ENCODE results near the gene TSPAN6.

The TSPAN6 gene, protein sequence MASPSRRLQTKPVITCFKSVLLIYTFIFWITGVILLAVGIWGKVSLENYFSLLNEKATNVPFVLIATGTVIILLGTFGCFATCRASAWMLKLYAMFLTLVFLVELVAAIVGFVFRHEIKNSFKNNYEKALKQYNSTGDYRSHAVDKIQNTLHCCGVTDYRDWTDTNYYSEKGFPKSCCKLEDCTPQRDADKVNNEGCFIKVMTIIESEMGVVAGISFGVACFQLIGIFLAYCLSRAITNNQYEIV

DNA sequence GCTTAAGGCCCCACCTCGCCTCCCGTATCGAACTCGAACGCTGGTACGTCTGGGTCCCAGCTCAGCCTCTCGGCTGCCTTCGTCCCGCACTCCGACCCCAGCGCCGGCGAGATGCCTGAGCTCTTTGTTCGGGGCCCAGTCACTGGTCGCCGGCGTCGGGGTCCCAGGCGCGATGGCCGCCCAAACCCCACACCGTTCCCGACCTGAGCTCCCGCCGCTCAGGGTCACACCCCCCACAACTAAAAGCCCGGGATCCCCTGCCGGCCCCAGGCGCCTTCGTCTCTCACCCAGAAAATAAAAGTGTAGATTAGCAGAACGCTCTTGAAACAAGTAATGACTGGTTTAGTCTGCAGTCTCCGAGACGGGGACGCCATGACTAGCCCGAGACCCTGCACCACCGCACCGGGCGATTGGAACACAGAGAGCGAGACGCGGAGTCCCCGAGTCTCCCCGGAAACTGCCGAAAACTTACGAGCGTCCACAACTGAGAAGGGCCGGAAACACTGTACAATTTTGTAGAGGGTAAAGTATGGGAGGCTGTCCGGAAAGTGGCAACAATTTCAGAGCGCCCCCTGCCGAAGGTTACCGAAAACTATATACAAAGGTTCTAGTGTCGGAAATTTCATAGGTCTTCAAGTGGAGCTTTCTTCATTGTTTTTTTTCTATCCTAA lies at the start of gene TSPAN6:
TSS of gene TSPAN6 (minus strand) at position 486 of the 671 bp plus-strand sequence. CDS start at position 374, 112 bp downstream.
- Mint-ChIP-seq H3K9me3 (no peaks in the 10 kb centered on the region), H3K27me3 (ENCODE audit: low read depth) (peaks cover 30% of the 10 kb centered on the region), H3K36me3 (ENCODE audit: low read depth) (no peaks in the 10 kb centered on the region), H3K4me3 (peak within 1 kb of the TSS; percentile 84), H3K4me1 (ENCODE audit: low read depth) (peaks cover 2% of the 10 kb centered on the region), H3K27ac (no peak within 1 kb of the TSS)
- peak; percentile 27 for DNase-seq (ENCODE audit: low spot score)

DNA sequence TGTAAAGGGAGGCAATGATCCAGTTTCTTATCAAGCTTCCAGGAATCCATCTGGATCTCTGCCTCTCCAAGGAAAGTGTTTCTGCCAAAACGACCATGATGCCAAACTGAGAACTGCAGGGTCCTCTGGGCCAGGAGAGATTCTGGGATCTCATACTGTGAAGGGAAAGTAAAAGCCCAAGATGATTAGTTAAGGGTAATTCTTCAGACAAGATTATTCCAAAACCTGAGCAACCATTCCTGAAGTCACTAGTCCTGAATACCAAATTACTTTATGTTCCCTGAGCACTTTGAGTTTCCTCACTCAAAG lies 49.3 kb upstream of the TSPAN6 start:
- Mint-ChIP-seq H3K27ac (no peak overlapping the region), H3K27me3 (ENCODE audit: low read depth) (no peaks in the 10 kb centered on the region), H3K36me3 (ENCODE audit: low read depth) (no peaks in the 10 kb centered on the region), H3K4me3 (no peak overlapping the region), H3K4me1 (ENCODE audit: low read depth) (peaks cover 5% of the 10 kb centered on the region), H3K9me3 (no peaks in the 10 kb centered on the region)
- DNase-seq (ENCODE audit: low spot score), result no peak

DNA sequence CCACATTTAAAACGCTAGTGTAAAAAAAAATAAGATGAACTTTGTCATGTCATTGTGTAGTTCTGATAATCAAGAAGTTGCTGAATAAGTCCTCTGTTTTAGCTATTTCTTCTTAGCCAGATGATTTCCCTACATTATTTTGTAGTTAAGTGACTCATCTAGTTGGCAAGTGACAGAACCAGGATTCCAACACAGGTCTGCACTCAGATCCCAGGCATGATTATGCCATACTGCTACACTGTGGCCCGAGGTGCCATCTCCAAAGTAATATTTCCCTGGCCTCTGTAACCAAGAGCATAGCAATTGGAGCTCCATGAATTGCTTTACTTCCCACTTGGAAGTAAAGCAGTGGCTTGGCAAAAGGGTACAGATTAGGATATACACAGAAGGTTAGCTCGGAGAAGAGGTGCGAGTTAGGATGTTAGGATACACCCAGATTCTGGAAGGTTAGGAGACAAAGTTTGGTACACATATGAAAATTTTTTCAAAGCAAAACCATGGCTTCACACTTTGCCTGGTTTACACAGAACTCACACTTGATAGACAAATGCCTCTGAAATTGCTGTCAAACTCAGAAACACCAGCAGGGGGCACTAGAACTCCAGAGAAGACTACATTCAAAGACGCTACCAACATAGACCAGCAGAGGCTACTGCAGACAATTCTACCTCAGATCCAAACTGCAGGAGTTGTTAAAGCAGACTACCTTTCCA lies 48.8 kb upstream of the TSPAN6 start:
- DNase-seq (ENCODE audit: low spot score), result peak; percentile 39
- no peak overlapping the region for H3K27ac Mint-ChIP-seq
- H3K27me3 Mint-ChIP-seq (ENCODE audit: low read depth), result no peaks in the 10 kb centered on the region
- no peak overlapping the region for H3K4me3 Mint-ChIP-seq
- peaks cover 5% of the 10 kb centered on the region for H3K4me1 Mint-ChIP-seq (ENCODE audit: low read depth)
- no peaks in the 10 kb centered on the region for H3K9me3 Mint-ChIP-seq
- H3K36me3 Mint-ChIP-seq (ENCODE audit: low read depth), result no peaks in the 10 kb centered on the region

DNA sequence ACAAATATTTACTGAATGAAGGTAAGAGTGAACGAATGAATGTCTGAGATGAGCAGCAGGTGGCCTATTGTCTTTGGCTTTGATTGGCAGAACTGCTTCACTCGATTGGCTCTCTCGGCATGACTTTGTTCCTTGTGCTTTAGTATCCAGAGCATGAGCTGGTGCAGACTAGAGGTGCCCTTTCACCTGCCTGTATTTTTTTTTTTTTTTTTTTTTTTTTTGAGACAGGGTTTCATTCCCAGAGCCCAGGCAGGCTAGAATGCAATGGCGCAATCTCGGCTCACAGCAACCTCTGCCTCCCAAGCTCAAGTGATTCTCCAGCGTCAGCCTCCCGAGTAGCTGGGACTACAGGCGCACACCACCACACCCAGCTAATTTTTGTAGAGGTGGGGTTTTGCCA lies 46.3 kb upstream of the TSPAN6 start:
- Mint-ChIP-seq H3K27ac (no peak overlapping the region), H3K4me1 (ENCODE audit: low read depth) (peaks cover 5% of the 10 kb centered on the region), H3K9me3 (no peaks in the 10 kb centered on the region), H3K4me3 (no peak overlapping the region), H3K36me3 (ENCODE audit: low read depth) (no peaks in the 10 kb centered on the region), H3K27me3 (ENCODE audit: low read depth) (no peaks in the 10 kb centered on the region)
- no peak for DNase-seq (ENCODE audit: low spot score)

- Mint-ChIP-seq H3K36me3 (ENCODE audit: low read depth) (no peaks in the 10 kb centered on the region), H3K4me3 (no peak overlapping the region), H3K4me1 (ENCODE audit: low read depth) (no peaks in the 10 kb centered on the region), H3K9me3 (no peaks in the 10 kb centered on the region), H3K27me3 (ENCODE audit: low read depth) (no peaks in the 10 kb centered on the region), H3K27ac (no peak overlapping the region)
- DNase-seq (ENCODE audit: low spot score), result no peak
These were observed 45.0 kb upstream of the TSPAN6 start for GRCh38 chrX:100681599-100681998.

GRCh38 chrX:100680756-100681155 lies 44.1 kb upstream of the TSPAN6 start:
- H3K4me3 Mint-ChIP-seq, result no peak overlapping the region
- no peak overlapping the region for H3K27ac Mint-ChIP-seq
- no peaks in the 10 kb centered on the region for H3K36me3 Mint-ChIP-seq (ENCODE audit: low read depth)
- DNase-seq (ENCODE audit: low spot score), result no peak
- no peaks in the 10 kb centered on the region for H3K27me3 Mint-ChIP-seq (ENCODE audit: low read depth)
- H3K4me1 Mint-ChIP-seq (ENCODE audit: low read depth), result no peaks in the 10 kb centered on the region
- no peaks in the 10 kb centered on the region for H3K9me3 Mint-ChIP-seq

DNA sequence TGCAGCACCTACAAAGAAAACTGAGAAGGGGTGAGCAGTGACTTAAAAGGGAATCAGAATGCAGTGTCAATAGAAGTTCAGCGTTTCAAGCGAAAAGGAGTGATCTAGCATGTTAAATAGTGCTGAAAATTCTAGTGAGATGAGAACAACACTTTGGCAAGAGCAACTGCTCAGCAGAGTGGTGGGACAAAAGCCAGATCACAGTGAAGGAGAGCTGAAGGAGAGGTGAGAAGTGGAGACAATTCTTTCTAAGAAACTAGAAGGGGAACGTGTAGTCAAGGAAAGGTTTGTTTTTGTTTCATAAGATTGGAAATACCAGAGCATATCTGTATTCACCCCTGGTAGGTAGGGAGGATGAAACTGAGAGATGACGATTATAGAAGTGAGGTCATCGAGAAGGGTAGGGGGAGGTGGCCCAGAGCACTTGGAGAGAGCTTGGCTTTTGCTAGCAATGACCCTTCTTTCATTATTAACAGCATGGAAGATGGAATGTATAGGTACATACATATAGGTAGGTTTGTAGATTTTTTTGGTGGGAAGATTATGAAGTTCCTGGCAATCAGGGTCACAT lies 41.1 kb upstream of the TSPAN6 start:
- Mint-ChIP-seq H3K36me3 (ENCODE audit: low read depth) (no peaks in the 10 kb centered on the region), H3K9me3 (no peaks in the 10 kb centered on the region), H3K4me1 (ENCODE audit: low read depth) (no peaks in the 10 kb centered on the region), H3K27ac (no peak overlapping the region), H3K27me3 (ENCODE audit: low read depth) (no peaks in the 10 kb centered on the region), H3K4me3 (no peak overlapping the region)
- no peak for DNase-seq (ENCODE audit: low spot score)

- no peak overlapping the region for H3K4me3 Mint-ChIP-seq
These were observed 38.1 kb upstream of the TSPAN6 start for GRCh38 chrX:100674705-100675104.

GRCh38 chrX:100673397-100673953 lies 36.9 kb upstream of the TSPAN6 start:
- H3K27me3 Mint-ChIP-seq (ENCODE audit: low read depth), result no peaks in the 10 kb centered on the region
- no peak for DNase-seq (ENCODE audit: low spot score)
- H3K4me1 Mint-ChIP-seq (ENCODE audit: low read depth), result no peaks in the 10 kb centered on the region
- no peak overlapping the region for H3K27ac Mint-ChIP-seq
- no peaks in the 10 kb centered on the region for H3K9me3 Mint-ChIP-seq
- H3K4me3 Mint-ChIP-seq, result no peak overlapping the region
- no peaks in the 10 kb centered on the region for H3K36me3 Mint-ChIP-seq (ENCODE audit: low read depth)

More at GRCh38 chrX:100674705-100675104, 38.1 kb upstream of the TSPAN6 start:
- no peak for DNase-seq (ENCODE audit: low spot score)
- no peaks in the 10 kb centered on the region for H3K9me3 Mint-ChIP-seq
- H3K36me3 Mint-ChIP-seq (ENCODE audit: low read depth), result no peaks in the 10 kb centered on the region
- no peak overlapping the region for H3K27ac Mint-ChIP-seq
- H3K4me1 Mint-ChIP-seq (ENCODE audit: low read depth), result no peaks in the 10 kb centered on the region
- H3K27me3 Mint-ChIP-seq (ENCODE audit: low read depth), result no peaks in the 10 kb centered on the region

GRCh38 chrX:100672966-100673365 lies 36.4 kb upstream of the TSPAN6 start:
- no peak overlapping the region for H3K4me3 Mint-ChIP-seq
- no peak for DNase-seq (ENCODE audit: low spot score)
- no peaks in the 10 kb centered on the region for H3K4me1 Mint-ChIP-seq (ENCODE audit: low read depth)
- H3K27me3 Mint-ChIP-seq (ENCODE audit: low read depth), result no peaks in the 10 kb centered on the region
- H3K27ac Mint-ChIP-seq, result no peak overlapping the region
- H3K9me3 Mint-ChIP-seq, result no peaks in the 10 kb centered on the region
- no peaks in the 10 kb centered on the region for H3K36me3 Mint-ChIP-seq (ENCODE audit: low read depth)

DNA sequence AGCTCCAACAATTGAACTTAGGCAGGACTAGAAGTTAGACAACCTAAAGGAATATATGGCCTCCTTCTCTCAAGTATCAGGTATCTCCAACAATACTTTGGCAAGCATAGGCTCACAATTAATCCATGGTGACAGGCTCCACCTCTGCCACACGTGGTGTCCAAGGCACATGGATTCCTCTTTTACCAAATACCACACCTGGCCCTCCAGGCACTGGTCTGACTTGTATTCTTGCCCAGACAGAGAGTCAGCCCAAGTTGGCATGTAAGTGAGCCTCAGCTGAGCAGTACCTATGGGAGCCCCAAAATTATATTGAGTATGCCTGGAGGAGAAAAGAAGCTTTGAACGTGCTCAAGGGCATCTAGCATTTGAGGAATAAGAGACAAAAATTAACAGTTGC lies 27.0 kb upstream of the TSPAN6 start:
- Mint-ChIP-seq H3K4me3 (no peak overlapping the region), H3K4me1 (ENCODE audit: low read depth) (no peaks in the 10 kb centered on the region), H3K27me3 (ENCODE audit: low read depth) (no peaks in the 10 kb centered on the region), H3K36me3 (ENCODE audit: low read depth) (no peaks in the 10 kb centered on the region), H3K27ac (no peak overlapping the region), H3K9me3 (no peaks in the 10 kb centered on the region)
- no peak for DNase-seq (ENCODE audit: low spot score)

DNA sequence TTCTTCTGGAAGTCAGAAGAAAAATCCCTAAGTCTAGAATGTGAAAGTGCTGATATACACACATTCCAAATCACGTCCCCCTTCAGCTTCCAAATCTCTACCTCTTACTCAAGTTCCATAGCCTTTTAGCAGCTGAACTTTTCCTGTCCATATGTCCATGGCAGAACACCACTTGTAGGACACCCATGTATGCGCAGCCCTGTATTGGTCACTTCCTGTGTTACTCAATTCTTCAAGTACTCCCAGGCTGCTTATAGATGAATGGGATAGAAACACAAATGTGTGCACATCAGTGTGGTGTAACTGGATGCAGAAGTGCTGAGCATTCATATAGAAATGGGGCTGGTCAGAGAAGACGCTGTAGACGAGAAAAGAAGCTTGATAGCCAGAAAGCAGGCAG lies 26.2 kb upstream of the TSPAN6 start:
- H3K27me3 Mint-ChIP-seq (ENCODE audit: low read depth), result peaks cover 2% of the 10 kb centered on the region
- DNase-seq (ENCODE audit: low spot score), result no peak
- no peak overlapping the region for H3K27ac Mint-ChIP-seq
- H3K4me1 Mint-ChIP-seq (ENCODE audit: low read depth), result no peaks in the 10 kb centered on the region
- no peaks in the 10 kb centered on the region for H3K36me3 Mint-ChIP-seq (ENCODE audit: low read depth)
- no peaks in the 10 kb centered on the region for H3K9me3 Mint-ChIP-seq
- no peak overlapping the region for H3K4me3 Mint-ChIP-seq

GRCh38 chrX:100662170-100662569 lies 25.6 kb upstream of the TSPAN6 start:
- H3K27me3 Mint-ChIP-seq (ENCODE audit: low read depth), result peaks cover 2% of the 10 kb centered on the region
- no peak overlapping the region for H3K27ac Mint-ChIP-seq
- H3K4me1 Mint-ChIP-seq (ENCODE audit: low read depth), result no peaks in the 10 kb centered on the region
- H3K36me3 Mint-ChIP-seq (ENCODE audit: low read depth), result no peaks in the 10 kb centered on the region
- no peak overlapping the region for H3K4me3 Mint-ChIP-seq
- no peaks in the 10 kb centered on the region for H3K9me3 Mint-ChIP-seq
- DNase-seq (ENCODE audit: low spot score), result no peak

Measured in T-helper 2 cell treated with Interferon-gamma antibody and Interleukin-4, amounts not matched to agents 5 μg/mL and 100 μg/mL, for 36 hours (primary cell).